Erythroblast (primary cell): ENCODE results near the gene FNTB.

Experiments used
- GATA1 ChIP-seq: IDR thresholded peaks from 2 replicates; pipeline ENCODE4 v1.6.1; 2011; ENCODE audit warnings: low read depth, mild to moderate bottlenecking, control low read depth, low read length, moderate library complexity
- POLR2A ChIP-seq: IDR thresholded peaks from 2 replicates; pipeline ENCODE4 v1.6.1; 2011; ENCODE audit warnings: mild to moderate bottlenecking, low read length

GRCh38 chr14:65002586-65003210 is 16.0 kb downstream of the FNTB start:
- no peak for TF ChIP-seq POLR2A
- no peak for TF ChIP-seq GATA1
